GM18870 (cell line): Measurements from ENCODE around the gene GNS.
A peak's percentile ranks its signal among the peaks of the same experiment; 100 is the strongest.
"Not testable (repeated sequence)": the region's sequence is repeated elsewhere in the genome, so short reads cannot be mapped to it uniquely, and the experiment has no call there.

ENCODE experiments used
- ATAC-seq: cut with Tn5 transposase; IDR thresholded peaks from one replicate; pipeline ENCODE4 v1.9.1; 2021; ENCODE audit warnings: moderate library complexity; ENCODE audit not compliant: unreplicated experiment

The GNS gene

GRCh38 chr12:64780132-64780530 is 20.9 kb upstream of the GNS start:
- no peak for ATAC-seq

GRCh38 chr12:64779354-64779974 is 20.3 kb upstream of the GNS start:
- ATAC-seq = no peak

- not testable (repeated sequence) for ATAC-seq
These were observed 16.0 kb upstream of the GNS start for GRCh38 chr12:64775147-64775736.

- ATAC-seq = no peak
These were observed 14.2 kb upstream of the GNS start for GRCh38 chr12:64773386-64773785.

GRCh38 chr12:64767495-64767894 is 8.3 kb upstream of the GNS start:
- ATAC-seq = no peak

- ATAC-seq = no peak
These were observed 1.8 kb upstream of the GNS start for GRCh38 chr12:64760808-64761573.

- ATAC-seq = no peak
These were observed 1.4 kb downstream of the GNS start for GRCh38 chr12:64757771-64758170.

- ATAC-seq = peak; percentile 46
These were observed 2.8 kb downstream of the GNS start for GRCh38 chr12:64756376-64756775.

GRCh38 chr12:64753427-64753826 is 5.8 kb downstream of the GNS start:
- ATAC-seq = no peak

GRCh38 chr12:64752833-64753238 is 6.4 kb downstream of the GNS start:
- ATAC-seq = no peak

GRCh38 chr12:64752032-64752431 is 7.2 kb downstream of the GNS start:
- no peak for ATAC-seq

- ATAC-seq = no peak
These were observed 9.6 kb downstream of the GNS start for GRCh38 chr12:64749461-64750200.

- ATAC-seq = no peak
These were observed 11.5 kb downstream of the GNS start for GRCh38 chr12:64747695-64748094.

- ATAC-seq = no peak
These were observed 12.5 kb downstream of the GNS start for GRCh38 chr12:64746663-64747062.

- no peak for ATAC-seq
These were observed 13.2 kb downstream of the GNS start for GRCh38 chr12:64745980-64746379.

- no peak for ATAC-seq
These were observed 13.9 kb downstream of the GNS start for GRCh38 chr12:64745259-64745807.

GRCh38 chr12:64744422-64745258 is 14.6 kb downstream of the GNS start:
- no peak for ATAC-seq

- no peak for ATAC-seq
These were observed 16.0 kb downstream of the GNS start for GRCh38 chr12:64743206-64743605.

GRCh38 chr12:64742416-64742815 is 16.8 kb downstream of the GNS start:
- no peak for ATAC-seq

- ATAC-seq = no peak
These were observed 18.6 kb downstream of the GNS start for GRCh38 chr12:64740646-64741045.
